ENCODE results near the gene ERCC2. TPM values are rescaled to one million over a fixed set of nuclear protein-coding genes. Genes with fewer than 3 reads are reported as not detected.

Gene ERCC2
- polyA plus RNA-seq, 4 donors: 3.4 to 20.3 (median 7.9) TPM

DNA sequence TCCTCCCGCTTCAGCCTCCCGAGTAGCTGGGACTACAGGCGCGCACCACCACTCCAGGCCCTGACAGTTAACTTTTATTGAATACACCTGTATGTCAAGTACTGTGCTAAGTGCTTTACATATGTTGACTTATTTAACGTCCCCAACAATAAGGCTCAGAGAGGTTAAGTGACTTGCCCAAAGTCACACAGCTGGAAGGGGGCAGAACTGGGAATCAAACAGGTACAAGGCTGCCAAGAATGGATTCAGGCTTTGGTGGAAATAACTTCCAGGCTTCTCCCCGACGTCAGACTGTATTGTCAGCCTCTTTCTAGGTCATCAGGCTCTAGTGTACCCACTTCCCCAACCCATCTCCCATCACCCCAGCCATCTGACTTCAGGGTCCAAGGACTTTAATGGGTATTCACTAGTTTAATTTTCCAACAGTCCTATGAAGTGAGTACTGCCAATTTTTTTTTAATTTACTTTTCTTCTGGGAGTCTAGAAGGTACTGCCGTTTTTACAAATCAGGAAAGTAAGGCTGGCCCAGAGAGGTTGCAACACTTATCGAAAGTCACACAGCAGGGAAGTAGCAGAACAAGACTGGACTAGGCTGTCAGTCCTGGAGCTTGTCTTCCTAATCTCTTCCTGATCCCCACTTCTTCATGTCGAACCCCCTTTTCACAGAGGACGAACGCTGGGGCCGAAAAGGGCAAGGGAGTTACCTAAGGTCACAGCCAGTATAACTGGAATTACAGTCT is 42.8 kb downstream of the ERCC2 start:
- Histone ChIP-seq H3K4me1 (ENCODE audit: control insufficient read depth in 3 of 3, insufficient read depth in 2 of 3, low read depth in 1 of 3, low read length in 2 of 3) (peaks cover 0 to 8% (median 0%) of the 10 kb centered on the region in 3 donors), H3K4me3 (ENCODE audit: low read depth in 1 of 3, low read length in 3 of 3) (no peak overlapping the region), H3K27me3 (ENCODE audit: control insufficient read depth in 3 of 3, insufficient read depth in 3 of 3, low read length in 3 of 3) (peaks cover 7 to 22% (median 14%) of the 10 kb centered on the region in 3 donors), H3K9me3 (ENCODE audit: control insufficient read depth in 2 of 2, insufficient read depth in 1 of 2, low read depth in 1 of 2, low read length in 1 of 2) (no peaks in the 10 kb centered on the region), H3K36me3 (ENCODE audit: control insufficient read depth in 3 of 3, insufficient read depth in 2 of 3, low read depth in 1 of 3, low read length in 3 of 3) (no peaks in the 10 kb centered on the region), H3K27ac (ENCODE audit: low read depth in 1 of 3, low read length in 2 of 3) (no peak overlapping the region)
- FAIRE-seq: no peak
- 62 to 76% (median 71%) methylated on average over 13 of the region's 13 CpGs for WGBS, 3 donors
- DNase-seq: no peak

DNA sequence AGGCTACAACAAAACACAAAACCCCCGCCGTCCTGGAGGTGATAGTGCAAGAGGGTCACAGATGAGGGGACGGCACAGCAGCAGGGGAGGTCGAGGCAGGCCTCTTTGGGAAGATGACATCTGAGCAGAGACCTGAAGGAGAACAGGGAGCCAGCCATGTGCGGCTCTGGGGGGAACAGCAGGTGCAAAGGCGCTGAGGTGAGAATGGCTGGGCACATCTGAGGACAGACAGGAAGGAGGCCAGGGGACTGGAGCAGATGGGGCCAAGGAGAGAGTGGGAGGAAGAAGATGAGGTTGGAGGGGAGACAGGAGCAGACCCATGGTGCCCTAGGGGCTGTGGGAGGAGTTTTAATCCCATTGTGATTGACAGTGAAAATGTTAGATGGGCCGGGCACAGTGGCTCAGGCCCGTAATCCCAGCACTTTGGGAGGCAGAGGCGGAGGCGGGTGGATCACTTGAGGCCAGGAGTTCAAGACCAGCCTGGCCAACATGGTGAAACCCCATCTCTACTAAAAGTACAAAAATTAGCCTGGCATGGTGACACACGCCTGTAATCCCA is 45.9 kb downstream of the ERCC2 start:
- H3K27ac ChIP-seq (ENCODE audit: low read depth in 1 of 3, low read length in 2 of 3): no peak overlapping the region

DNA sequence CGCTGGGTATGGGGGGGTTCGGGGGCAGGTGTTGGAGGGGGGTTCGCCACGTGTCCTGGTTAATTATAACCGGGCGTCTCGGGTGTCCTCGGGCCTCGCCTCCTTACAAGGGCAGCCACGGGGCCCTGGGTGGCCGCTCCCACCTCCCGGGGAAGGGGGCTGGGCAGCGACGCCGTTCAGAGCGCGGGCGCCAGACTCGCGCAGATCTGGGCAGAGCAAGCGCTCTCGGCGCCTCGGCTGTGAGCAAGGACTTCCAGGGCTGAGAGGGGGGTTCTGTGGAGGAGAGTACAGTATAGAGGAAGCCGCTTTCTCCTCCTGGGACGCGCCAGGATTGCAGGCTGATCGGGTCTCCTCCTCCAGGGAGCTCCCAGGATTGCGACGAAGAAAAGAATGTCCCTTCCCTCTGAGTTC is 46.7 kb downstream of the ERCC2 start:
- DNase-seq (peak in 1 of 2 donors; percentile 54), FAIRE-seq (no peak)
- Histone ChIP-seq H3K9me3 (ENCODE audit: control insufficient read depth in 2 of 2, insufficient read depth in 1 of 2, low read depth in 1 of 2, low read length in 1 of 2) (no peaks in the 10 kb centered on the region), H3K36me3 (ENCODE audit: control insufficient read depth in 3 of 3, insufficient read depth in 2 of 3, low read depth in 1 of 3, low read length in 3 of 3) (no peaks in the 10 kb centered on the region), H3K4me1 (ENCODE audit: control insufficient read depth in 3 of 3, insufficient read depth in 2 of 3, low read depth in 1 of 3, low read length in 2 of 3) (peaks cover 0 to 8% (median 0%) of the 10 kb centered on the region in 3 donors), H3K4me3 (ENCODE audit: low read depth in 1 of 3, low read length in 3 of 3) (peak overlapping the region in 1 of 3 donors; percentile 24), H3K27ac (ENCODE audit: low read depth in 1 of 3, low read length in 2 of 3) (no peak overlapping the region), H3K27me3 (ENCODE audit: control insufficient read depth in 3 of 3, insufficient read depth in 3 of 3, low read length in 3 of 3) (peaks cover 7 to 31% (median 18%) of the 10 kb centered on the region in 3 donors)
- WGBS, 3 donors: 2 to 5% (median 4%) methylated on average over 28 to 30 of the region's 30 CpGs

More for the DNA sequence above, 45.9 kb downstream of the ERCC2 start:
- DNase-seq: no peak
- H3K4me1 ChIP-seq (ENCODE audit: control insufficient read depth in 3 of 3, insufficient read depth in 2 of 3, low read depth in 1 of 3, low read length in 2 of 3): peaks cover 0 to 8% (median 0%) of the 10 kb centered on the region in 3 donors
- H3K36me3 ChIP-seq (ENCODE audit: control insufficient read depth in 3 of 3, insufficient read depth in 2 of 3, low read depth in 1 of 3, low read length in 3 of 3): no peaks in the 10 kb centered on the region
- WGBS, 3 donors: 55 to 66% (median 66%) methylated on average over 11 of the region's 11 CpGs
- peaks cover 7 to 27% (median 18%) of the 10 kb centered on the region in 3 donors for H3K27me3 ChIP-seq (ENCODE audit: control insufficient read depth in 3 of 3, insufficient read depth in 3 of 3, low read length in 3 of 3)
- no peak overlapping the region for H3K4me3 ChIP-seq (ENCODE audit: low read depth in 1 of 3, low read length in 3 of 3)
- no peaks in the 10 kb centered on the region for H3K9me3 ChIP-seq (ENCODE audit: control insufficient read depth in 2 of 2, insufficient read depth in 1 of 2, low read depth in 1 of 2, low read length in 1 of 2)
- FAIRE-seq: no peak

DNA sequence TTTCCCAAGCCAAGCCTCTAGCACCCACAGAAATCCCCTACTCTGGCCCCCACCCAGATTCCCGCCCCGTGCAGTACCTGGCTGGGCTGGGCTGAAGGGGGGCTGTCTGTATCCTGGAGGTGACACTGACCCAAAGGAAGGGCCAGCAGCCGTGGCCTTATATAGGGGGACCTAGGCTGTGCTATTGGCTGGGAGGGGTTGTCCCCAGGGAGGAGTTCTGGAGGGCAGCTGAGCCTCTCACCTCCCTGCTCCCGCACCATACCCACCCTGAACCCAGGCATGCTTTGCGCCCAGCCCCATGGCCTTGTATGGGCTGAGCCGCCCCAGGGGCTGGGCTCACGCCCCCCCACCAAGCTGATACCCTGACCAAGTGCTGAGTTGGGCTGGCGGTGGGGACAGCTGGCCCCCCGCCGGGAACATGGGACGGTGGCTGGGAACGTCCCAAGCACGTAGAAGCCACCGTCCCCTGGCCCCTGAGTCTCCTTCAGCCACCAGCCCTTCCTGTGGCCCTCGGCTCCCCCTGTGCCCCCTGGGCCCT is 47.6 kb downstream of the ERCC2 start, which contains the start of gene CKM:
TSS of gene CKM (minus strand) at position 132 of the 538 bp plus-strand sequence. CDS start 3,162 bp downstream, outside the sequence.
- 38 to 43% (median 43%) methylated on average over 12 to 15 of the region's 15 CpGs for WGBS, 3 donors
- FAIRE-seq (no peak), DNase-seq (no peak)
- Histone ChIP-seq H3K9me3 (ENCODE audit: control insufficient read depth in 2 of 2, insufficient read depth in 1 of 2, low read depth in 1 of 2, low read length in 1 of 2) (no peaks in the 10 kb centered on the region), H3K4me3 (ENCODE audit: low read depth in 1 of 3, low read length in 3 of 3) (peak within 1 kb of the TSS in 1 of 3 donors; percentile 24), H3K36me3 (ENCODE audit: control insufficient read depth in 3 of 3, insufficient read depth in 2 of 3, low read depth in 1 of 3, low read length in 3 of 3) (no peaks in the 10 kb centered on the region), H3K27me3 (ENCODE audit: control insufficient read depth in 3 of 3, insufficient read depth in 3 of 3, low read length in 3 of 3) (peaks cover 7 to 31% (median 18%) of the 10 kb centered on the region in 3 donors), H3K4me1 (ENCODE audit: control insufficient read depth in 3 of 3, insufficient read depth in 2 of 3, low read depth in 1 of 3, low read length in 2 of 3) (peaks cover 0 to 8% (median 0%) of the 10 kb centered on the region in 3 donors), H3K27ac (ENCODE audit: low read depth in 1 of 3, low read length in 2 of 3) (no peak within 1 kb of the TSS)

- Histone ChIP-seq H3K36me3 (ENCODE audit: control insufficient read depth in 3 of 3, insufficient read depth in 2 of 3, low read depth in 1 of 3, low read length in 3 of 3) (no peaks in the 10 kb centered on the region), H3K4me1 (ENCODE audit: control insufficient read depth in 3 of 3, insufficient read depth in 2 of 3, low read depth in 1 of 3, low read length in 2 of 3) (peaks cover 0 to 8% (median 0%) of the 10 kb centered on the region in 3 donors), H3K9me3 (ENCODE audit: control insufficient read depth in 2 of 2, insufficient read depth in 1 of 2, low read depth in 1 of 2, low read length in 1 of 2) (no peaks in the 10 kb centered on the region), H3K27me3 (ENCODE audit: control insufficient read depth in 3 of 3, insufficient read depth in 3 of 3, low read length in 3 of 3) (peaks cover 7 to 31% (median 20%) of the 10 kb centered on the region in 3 donors), H3K4me3 (ENCODE audit: low read depth in 1 of 3, low read length in 3 of 3) (no peak overlapping the region), H3K27ac (ENCODE audit: low read depth in 1 of 3, low read length in 2 of 3) (no peak overlapping the region)
- 20 to 33% (median 24%) methylated on average over 11 of the region's 11 CpGs for WGBS, 3 donors
- no peak for DNase-seq
- no peak for FAIRE-seq
Measured at GRCh38 chr19:45322311-45322710, 48.1 kb downstream of the ERCC2 start.

DNA sequence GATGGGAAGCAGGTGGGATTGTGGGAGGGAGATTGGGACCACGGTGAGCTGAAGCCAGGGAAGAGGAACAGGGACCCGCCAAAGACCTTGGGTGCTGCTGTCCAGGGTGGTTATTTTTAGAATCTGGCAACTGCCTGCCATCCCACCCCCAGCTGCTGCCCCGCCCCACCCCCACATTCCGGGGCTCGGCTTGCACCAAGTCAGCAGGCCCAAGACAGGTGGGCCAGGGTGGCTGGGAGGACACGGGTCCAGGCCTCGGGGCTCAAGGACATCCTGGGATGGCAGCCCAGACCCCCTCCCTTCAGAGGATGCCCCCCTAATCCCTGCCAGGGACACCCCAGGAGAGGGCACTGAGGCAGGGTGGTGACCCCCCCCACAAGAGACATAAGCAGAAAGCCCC is 48.5 kb downstream of the ERCC2 start:
- DNase-seq (no peak), FAIRE-seq (no peak)

GRCh38 chr19:45320997-45321775 is 49.2 kb downstream of the ERCC2 start:
- FAIRE-seq (no peak), DNase-seq (no peak)
- H3K27ac ChIP-seq (ENCODE audit: low read depth in 1 of 3, low read length in 2 of 3): no peak overlapping the region
- peaks cover 0 to 8% (median 0%) of the 10 kb centered on the region in 3 donors for H3K4me1 ChIP-seq (ENCODE audit: control insufficient read depth in 3 of 3, insufficient read depth in 2 of 3, low read depth in 1 of 3, low read length in 2 of 3)
- 51 to 74% (median 63%) methylated on average over 12 of the region's 12 CpGs for WGBS, 3 donors
- no peaks in the 10 kb centered on the region for H3K36me3 ChIP-seq (ENCODE audit: control insufficient read depth in 3 of 3, insufficient read depth in 2 of 3, low read depth in 1 of 3, low read length in 3 of 3)
- H3K9me3 ChIP-seq (ENCODE audit: control insufficient read depth in 2 of 2, insufficient read depth in 1 of 2, low read depth in 1 of 2, low read length in 1 of 2): no peaks in the 10 kb centered on the region
- no peak overlapping the region for H3K4me3 ChIP-seq (ENCODE audit: low read depth in 1 of 3, low read length in 3 of 3)
- H3K27me3 ChIP-seq (ENCODE audit: control insufficient read depth in 3 of 3, insufficient read depth in 3 of 3, low read length in 3 of 3): peaks cover 7 to 37% (median 20%) of the 10 kb centered on the region in 3 donors

More for the DNA sequence above, 48.5 kb downstream of the ERCC2 start:
- H3K4me1 ChIP-seq (ENCODE audit: control insufficient read depth in 3 of 3, insufficient read depth in 2 of 3, low read depth in 1 of 3, low read length in 2 of 3): peaks cover 0 to 8% (median 0%) of the 10 kb centered on the region in 3 donors
- H3K9me3 ChIP-seq (ENCODE audit: control insufficient read depth in 2 of 2, insufficient read depth in 1 of 2, low read depth in 1 of 2, low read length in 1 of 2): no peaks in the 10 kb centered on the region
- WGBS, 3 donors: 28 to 58% (median 35%) methylated on average over 6 to 7 of the region's 7 CpGs
- H3K36me3 ChIP-seq (ENCODE audit: control insufficient read depth in 3 of 3, insufficient read depth in 2 of 3, low read depth in 1 of 3, low read length in 3 of 3): no peaks in the 10 kb centered on the region
- H3K27me3 ChIP-seq (ENCODE audit: control insufficient read depth in 3 of 3, insufficient read depth in 3 of 3, low read length in 3 of 3): peaks cover 7 to 31% (median 20%) of the 10 kb centered on the region in 3 donors
- no peak overlapping the region for H3K4me3 ChIP-seq (ENCODE audit: low read depth in 1 of 3, low read length in 3 of 3)
- no peak overlapping the region for H3K27ac ChIP-seq (ENCODE audit: low read depth in 1 of 3, low read length in 2 of 3)

DNA sequence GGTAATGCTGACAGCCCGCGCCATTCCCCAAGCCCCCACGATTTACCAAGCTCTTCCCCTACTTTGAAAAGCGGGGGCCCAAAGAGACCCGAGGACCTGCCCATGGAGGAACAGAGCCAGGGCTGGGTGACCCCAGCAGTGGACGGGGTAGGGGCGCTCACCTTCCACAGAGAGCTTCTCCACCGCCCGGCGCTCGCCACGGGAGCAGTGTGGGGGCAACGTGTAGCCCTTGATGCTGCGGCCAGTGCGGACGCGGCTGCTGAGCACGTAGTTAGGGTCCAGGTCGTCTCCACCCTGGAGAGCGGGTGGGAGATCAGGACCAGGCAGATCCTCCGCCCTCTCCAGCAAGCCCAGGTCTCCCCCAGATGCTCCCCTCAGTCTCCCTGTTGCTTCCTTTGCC is 55.1 kb downstream of the ERCC2 start:
- WGBS, 3 donors: 62 to 77% (median 66%) methylated on average over 18 to 21 of the region's 21 CpGs
- H3K4me1 ChIP-seq (ENCODE audit: control insufficient read depth in 3 of 3, insufficient read depth in 2 of 3, low read depth in 1 of 3, low read length in 2 of 3): no peaks in the 10 kb centered on the region
- no peaks in the 10 kb centered on the region for H3K36me3 ChIP-seq (ENCODE audit: control insufficient read depth in 3 of 3, insufficient read depth in 2 of 3, low read depth in 1 of 3, low read length in 3 of 3)
- H3K27me3 ChIP-seq (ENCODE audit: control insufficient read depth in 3 of 3, insufficient read depth in 3 of 3, low read length in 3 of 3): peaks cover 0 to 26% (median 5%) of the 10 kb centered on the region in 3 donors
- no peak for FAIRE-seq
- H3K27ac ChIP-seq (ENCODE audit: low read depth in 1 of 3, low read length in 2 of 3): no peak overlapping the region
- no peak overlapping the region for H3K4me3 ChIP-seq (ENCODE audit: low read depth in 1 of 3, low read length in 3 of 3)
- DNase-seq: no peak
- no peaks in the 10 kb centered on the region for H3K9me3 ChIP-seq (ENCODE audit: control insufficient read depth in 2 of 2, insufficient read depth in 1 of 2, low read depth in 1 of 2, low read length in 1 of 2)
